ENCODE results near the gene TENM4. TPM values are rescaled to one million over a fixed set of nuclear protein-coding genes. Genes with fewer than 3 reads are reported as not detected.

TENM4 gene
- total and polyA plus RNA-seq, 2 of the 8 experiments (the other 6 are each of a cell fraction or from before 2014, with no cell fraction given): 3.5 to 7.2 TPM

DNA sequence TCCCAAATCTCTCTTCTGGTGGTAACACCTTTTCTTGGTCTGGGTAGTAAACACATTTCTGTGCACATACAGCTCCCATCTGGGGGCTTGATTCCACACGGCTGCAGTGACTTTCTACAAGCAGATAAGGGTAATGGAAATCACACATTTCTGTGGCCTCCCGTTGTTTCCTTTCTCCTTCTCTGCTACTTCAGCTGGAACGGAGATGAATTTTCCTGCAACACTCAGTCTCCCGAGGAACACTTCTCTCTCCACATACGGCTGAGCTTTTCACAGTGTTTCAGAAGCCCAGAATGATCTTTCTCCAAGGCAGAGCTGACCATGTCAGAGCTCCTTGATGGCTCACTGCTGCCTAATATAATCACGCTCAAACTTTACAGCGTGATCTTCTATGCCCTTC lies 501.9 kb downstream of the TENM4 start (continued):
- TF ChIP-seq NANOG (IDR thresholded peaks at IDR 0.05; ENCODE audit: insufficient read depth, low read depth, low read length, poor library complexity, severe bottlenecking): no peak
- TF ChIP-seq CTBP2 (IDR thresholded peaks at IDR 0.05; ENCODE audit: borderline replicate concordance, insufficient read depth, insufficient read length, low read length): no peak
- TF ChIP-seq EGR1 (IDR thresholded peaks at IDR 0.05; ENCODE audit: borderline replicate concordance, low read depth, low read length): no peak
- TF ChIP-seq CBX8 (IDR thresholded peaks at IDR 0.05; ENCODE audit: borderline replicate concordance, low read depth, low read length): no peak
- TF ChIP-seq RBBP5 (IDR thresholded peaks at IDR 0.05; ENCODE audit: borderline replicate concordance, low read depth, low read length): no peak
- no peak for TF ChIP-seq POU5F1 (IDR thresholded peaks at IDR 0.05; ENCODE audit: low read depth, low read length)
- no peak for TF ChIP-seq SP4 (IDR thresholded peaks at IDR 0.05; ENCODE audit: low read length)
